Medulla oblongata (tissue), 1 donor: ENCODE results near the gene SLC35A5.
"Not testable (repeated sequence)": the region's sequence is repeated elsewhere in the genome, so short reads cannot be mapped to it uniquely, and the experiment has no call there.

Experiments used
- DNase-seq: peaks from one replicate; pipeline ENCODE4 v3.0.0-alpha.2; 2015; ENCODE audit errors: extremely low spot score

The SLC35A5 gene, protein sequence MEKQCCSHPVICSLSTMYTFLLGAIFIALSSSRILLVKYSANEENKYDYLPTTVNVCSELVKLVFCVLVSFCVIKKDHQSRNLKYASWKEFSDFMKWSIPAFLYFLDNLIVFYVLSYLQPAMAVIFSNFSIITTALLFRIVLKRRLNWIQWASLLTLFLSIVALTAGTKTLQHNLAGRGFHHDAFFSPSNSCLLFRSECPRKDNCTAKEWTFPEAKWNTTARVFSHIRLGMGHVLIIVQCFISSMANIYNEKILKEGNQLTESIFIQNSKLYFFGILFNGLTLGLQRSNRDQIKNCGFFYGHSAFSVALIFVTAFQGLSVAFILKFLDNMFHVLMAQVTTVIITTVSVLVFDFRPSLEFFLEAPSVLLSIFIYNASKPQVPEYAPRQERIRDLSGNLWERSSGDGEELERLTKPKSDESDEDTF

DNA sequence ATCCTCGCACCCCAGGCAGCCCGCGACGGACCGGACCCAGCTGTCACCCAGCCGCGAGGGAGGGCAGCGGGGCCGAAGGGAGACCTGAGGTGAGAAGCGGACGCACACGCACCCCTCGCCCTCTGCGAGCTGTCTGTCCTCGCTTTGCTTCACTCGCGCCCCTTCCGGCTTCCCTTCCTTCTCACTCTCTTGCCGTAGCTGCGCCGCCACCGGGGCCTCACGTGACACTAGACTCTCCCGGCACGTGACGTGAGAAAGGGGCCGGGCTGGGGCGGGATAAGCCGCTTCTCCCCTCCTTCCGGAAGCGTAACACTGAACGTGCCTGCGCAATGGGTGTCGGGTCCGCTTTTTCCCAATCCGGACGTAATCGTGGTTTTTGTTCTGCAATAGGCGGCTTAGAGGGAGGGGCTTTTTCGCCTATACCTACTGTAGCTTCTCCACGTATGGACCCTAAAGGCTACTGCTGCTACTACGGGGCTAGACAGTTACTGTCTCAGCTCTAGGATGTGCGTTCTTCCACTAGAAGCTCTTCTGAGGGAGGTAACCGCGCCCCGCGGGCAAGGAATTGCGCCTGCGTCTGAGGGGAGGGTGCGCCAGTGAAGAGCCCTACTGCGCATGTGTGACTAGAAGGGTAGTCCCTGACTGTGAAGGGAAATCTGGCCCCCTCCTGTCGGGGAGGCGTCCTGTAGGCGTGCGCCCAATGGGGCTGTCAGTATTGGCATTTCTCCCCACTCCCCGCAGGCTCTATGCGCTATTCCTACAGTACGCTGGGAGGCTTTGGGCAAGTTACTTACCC lies at the start of gene SLC35A5, which contains the start of gene ATG3:
SLC35A5 (plus strand) TSS at position 312 of the 796 bp plus-strand sequence. CDS start 1,359 bp downstream, outside the sequence.
ATG3 (minus strand) TSS at position 229 of the 796 bp plus-strand sequence. CDS start 434 bp downstream, outside the sequence.
- peak; percentile 99 for DNase-seq

- no peak for DNase-seq
Observed at GRCh38 chr3:112512320-112512719, 49.5 kb upstream of the SLC35A5 start.

GRCh38 chr3:112514527-112515128 lies 47.2 kb upstream of the SLC35A5 start:
- DNase-seq, result no peak

- DNase-seq, result not testable (repeated sequence)
Observed at GRCh38 chr3:112518970-112519369, 42.9 kb upstream of the SLC35A5 start.

GRCh38 chr3:112519424-112520001 lies 42.3 kb upstream of the SLC35A5 start:
- peak; percentile 85 for DNase-seq

DNA sequence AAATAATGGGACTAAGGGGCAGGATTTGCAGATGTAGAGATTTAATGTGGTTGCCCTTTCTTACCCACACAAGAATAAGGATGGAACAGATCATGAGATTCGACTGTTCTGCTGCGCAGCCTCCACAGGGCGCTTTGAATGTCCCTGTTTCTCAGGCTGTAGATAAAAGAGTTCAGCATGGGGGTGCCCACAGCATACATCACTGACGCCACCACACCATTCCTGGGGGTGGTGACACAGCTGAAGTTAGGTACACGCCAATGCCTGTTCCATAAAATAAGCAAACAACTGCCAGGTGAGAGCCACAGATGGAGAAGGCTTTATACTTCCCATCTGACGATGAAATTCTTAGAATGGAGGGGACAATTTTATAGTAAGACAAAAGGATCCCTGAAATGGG lies 37.7 kb upstream of the SLC35A5 start:
- DNase-seq, result not testable (repeated sequence)

DNA sequence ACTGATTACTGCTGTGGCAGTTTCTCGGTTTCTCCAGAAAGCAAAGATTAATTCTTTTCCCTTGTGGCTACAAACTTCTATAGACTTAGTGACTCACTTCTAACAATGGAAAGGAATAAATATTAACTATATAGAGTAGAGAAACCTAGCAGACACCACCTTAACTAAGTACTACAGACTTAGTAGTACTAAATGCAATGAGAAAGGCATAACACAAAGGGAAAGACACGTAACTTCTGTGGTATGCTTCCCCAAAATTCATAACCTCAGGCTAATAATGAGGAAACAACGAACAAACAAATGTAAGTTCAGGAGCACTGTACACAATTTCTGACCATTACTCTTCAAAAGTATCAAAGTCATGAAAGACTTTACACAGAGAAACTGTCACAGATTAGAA lies 31.3 kb upstream of the SLC35A5 start:
- no peak for DNase-seq

- DNase-seq, result peak; percentile 21
Observed at GRCh38 chr3:112531358-112531781, 30.5 kb upstream of the SLC35A5 start.

GRCh38 chr3:112539825-112540650 lies 21.8 kb upstream of the SLC35A5 start:
- no peak for DNase-seq

- no peak for DNase-seq
Observed at GRCh38 chr3:112546216-112546759, 15.6 kb upstream of the SLC35A5 start.

- DNase-seq, result no peak
Observed at GRCh38 chr3:112550859-112551258, 11.0 kb upstream of the SLC35A5 start.

DNA sequence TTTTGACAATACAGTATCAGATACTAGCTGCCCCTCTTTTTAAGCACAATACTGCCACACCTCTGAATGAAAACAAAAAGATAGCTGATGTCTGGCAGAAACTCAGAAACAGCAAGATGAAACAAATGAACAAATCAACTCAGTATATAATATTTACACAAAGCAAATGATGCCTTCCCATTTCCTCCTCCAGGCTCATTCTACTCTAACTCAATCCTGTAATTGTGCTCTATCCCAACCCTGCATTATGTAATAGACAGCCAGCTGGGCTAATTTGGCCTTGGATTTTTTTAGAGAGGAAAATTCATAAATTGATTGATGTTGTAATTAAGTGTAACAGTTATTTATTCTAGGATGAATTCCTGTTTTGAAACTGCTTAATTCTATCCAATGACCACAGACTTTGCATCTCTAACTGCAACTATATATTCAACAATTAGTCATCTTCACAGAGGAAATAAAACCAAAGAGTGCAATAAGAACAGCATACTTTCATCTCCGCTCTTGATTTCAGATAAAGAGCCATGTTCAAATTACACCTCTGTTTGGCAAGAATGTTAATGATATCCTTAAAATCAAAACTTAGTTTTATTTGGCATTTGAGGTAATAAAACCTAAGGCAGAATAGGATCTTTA lies 6.2 kb upstream of the SLC35A5 start:
- peak; percentile 19 for DNase-seq

DNA sequence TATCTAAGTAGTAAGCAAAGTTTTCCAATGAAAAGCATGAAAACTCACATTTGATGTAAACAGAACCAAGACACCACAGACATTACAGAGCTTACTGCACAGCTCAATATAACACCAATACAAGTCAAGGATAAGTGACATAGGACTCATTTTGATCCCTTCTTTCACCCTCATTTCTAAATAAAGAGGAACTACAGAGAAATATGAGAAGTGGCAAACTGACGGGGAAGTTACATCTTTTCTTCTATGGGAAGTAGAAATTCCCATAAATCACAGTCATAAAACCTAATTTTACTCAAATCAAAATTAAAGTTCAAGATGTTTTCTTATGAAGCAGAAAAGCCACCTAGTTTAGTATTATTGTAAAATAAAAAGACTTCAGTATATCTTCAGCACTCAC lies 3.9 kb upstream of the SLC35A5 start:
- DNase-seq, result no peak

DNA sequence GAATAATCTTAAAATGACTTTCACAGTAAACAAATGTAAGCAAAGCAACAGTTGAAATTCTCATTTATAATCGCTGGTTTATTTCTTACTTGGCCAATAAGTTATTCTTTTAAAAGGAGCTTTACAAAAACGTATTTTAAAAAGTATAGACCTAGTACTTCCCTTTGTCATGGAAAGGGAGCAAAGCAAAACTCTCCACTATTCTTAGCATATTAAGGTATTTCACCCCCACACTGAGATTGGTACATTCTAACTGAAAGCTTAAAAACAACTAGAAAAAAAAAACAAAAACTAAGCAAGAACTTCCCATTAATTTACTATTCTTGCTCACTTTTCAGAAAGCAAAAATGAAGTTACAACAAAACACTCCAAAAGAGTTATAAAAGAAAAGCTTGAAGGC lies 1.5 kb upstream of the SLC35A5 start:
- no peak for DNase-seq

DNA sequence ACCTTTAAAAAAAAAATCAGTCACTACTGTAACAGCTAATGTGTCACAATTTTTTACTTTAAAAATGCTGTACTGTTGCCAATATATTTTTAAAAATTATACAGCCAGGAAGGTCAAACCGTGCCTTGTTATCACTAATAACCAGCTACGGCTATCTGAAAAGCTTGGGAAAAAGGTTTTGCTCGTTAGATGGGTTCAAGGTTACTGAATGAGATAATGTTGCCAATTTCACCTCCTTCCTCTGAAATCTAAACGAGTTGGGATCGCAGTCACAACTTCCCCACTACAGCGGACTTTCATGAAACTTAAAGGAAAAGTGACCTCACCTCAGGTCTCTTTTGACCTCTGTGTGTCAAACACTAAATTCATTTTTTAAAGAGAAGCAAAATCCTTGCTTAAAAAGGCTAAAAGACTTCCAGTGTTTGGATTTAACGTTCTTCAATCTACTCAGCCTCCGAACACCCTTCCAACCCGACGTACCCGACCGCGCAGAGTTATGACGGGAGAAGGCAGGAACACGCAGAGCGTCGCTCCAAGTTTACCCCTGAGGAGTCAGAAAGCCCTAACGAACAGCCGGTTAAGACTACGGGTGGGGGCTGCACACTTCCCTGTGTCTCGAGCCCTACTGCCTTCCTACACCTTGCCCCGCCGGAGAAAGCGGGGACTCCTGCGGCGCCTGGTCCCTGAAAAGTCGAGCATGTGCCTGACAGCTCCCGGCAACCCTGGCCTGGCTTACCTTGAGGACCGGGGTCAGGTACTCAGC lies 943 bp upstream of the SLC35A5 start:
- peak; percentile 67 for DNase-seq

- no peak for DNase-seq
Observed at GRCh38 chr3:112561484-112561733, 436 bp upstream of the SLC35A5 start.

GRCh38 chr3:112564247-112564939 lies 2.5 kb downstream of the SLC35A5 start:
- DNase-seq, result not testable (repeated sequence)

- DNase-seq, result no peak
Observed at GRCh38 chr3:112564940-112565305, 3.1 kb downstream of the SLC35A5 start.

GRCh38 chr3:112568642-112569041 lies 6.8 kb downstream of the SLC35A5 start:
- DNase-seq, result no peak
